Type B pancreatic cell (in vitro differentiated cells): ENCODE results near the gene NBR1. TPM values are rescaled to one million over a fixed set of nuclear protein-coding genes. Genes with fewer than 3 reads are reported as not detected.
"Not testable (repeated sequence)": the region's sequence is repeated elsewhere in the genome, so short reads cannot be mapped to it uniquely, and the experiment has no call there.

Experiments used
- DNase-seq: peaks from one replicate; pipeline ENCODE4 v3.0.0; 2021; ENCODE audit warnings: mixed read lengths; ENCODE audit not compliant: unreplicated experiment; ENCODE audit errors: extremely low spot score
- H3K27ac Mint-ChIP-seq: 2 replicates; pipeline ENCODE4 v1.8.0; 2021; ENCODE audit warnings: mild to moderate bottlenecking, mixed read lengths
- H3K27me3 Mint-ChIP-seq: 2 replicates; pipeline ENCODE4 v1.8.0; 2021; ENCODE audit warnings: mixed read lengths
- H3K36me3 Mint-ChIP-seq: 2 replicates; pipeline ENCODE4 v1.8.0; 2021; ENCODE audit warnings: mixed read lengths
- H3K4me1 Mint-ChIP-seq: one replicate; pipeline ENCODE4 v1.8.0; 2021; ENCODE audit warnings: mixed read lengths; ENCODE audit not compliant: unreplicated experiment
- H3K4me3 Mint-ChIP-seq: 2 replicates; pipeline ENCODE4 v1.8.0; 2021; ENCODE audit warnings: mild to moderate bottlenecking, mixed read lengths
- H3K9me3 Mint-ChIP-seq: 2 replicates; pipeline ENCODE4 v1.8.0; 2021; ENCODE audit warnings: mixed read lengths
- CTCF ChIP-seq: fragments of 200-600 bp; sonication (generic); conservative IDR thresholded peaks from 2 replicates; pipeline ENCODE4 v1.5.0; 2021; ENCODE audit warnings: antibody characterized with exemption, mild to moderate bottlenecking
- long read RNA-seq: library from polyadenylated mRNA; unstranded; transcript quantifications from one replicate; pipeline ENCODE4 v2.0.0, GENCODE V29; 2020
- total RNA-seq: library from RNA; stranded (reverse); gene quantifications from 2 replicates; pipeline ENCODE4 v1.2.1, GENCODE V29; 2021; ENCODE audit warnings: low replicate concordance

NBR1 gene
- total RNA-seq: 60.8 and 65.9 TPM in 2 replicates
- long read RNA-seq, partial matches to known transcripts: 51 of 147 reads
- long read RNA-seq, other reads (novel, unspliced or antisense): 95 of 147 reads

- Mint-ChIP-seq H3K36me3 (peaks cover 12% of the 10 kb centered on the region), H3K27ac (no peak within 1 kb of the TSS), H3K4me3 (no peak within 1 kb of the TSS), H3K27me3 (no peaks in the 10 kb centered on the region), H3K9me3 (no peaks in the 10 kb centered on the region), H3K4me1 (peaks cover 19% of the 10 kb centered on the region)
- DNase-seq: peak; percentile 94
- TF ChIP-seq CTCF: peak; percentile 35
These were observed at the start of gene NBR1 for GRCh38 chr17:43170766-43171585. Gene NBR1 (plus strand): TSS chr17:43171214. CDS start chr17:43175800, 4,586 bp downstream.

DNA sequence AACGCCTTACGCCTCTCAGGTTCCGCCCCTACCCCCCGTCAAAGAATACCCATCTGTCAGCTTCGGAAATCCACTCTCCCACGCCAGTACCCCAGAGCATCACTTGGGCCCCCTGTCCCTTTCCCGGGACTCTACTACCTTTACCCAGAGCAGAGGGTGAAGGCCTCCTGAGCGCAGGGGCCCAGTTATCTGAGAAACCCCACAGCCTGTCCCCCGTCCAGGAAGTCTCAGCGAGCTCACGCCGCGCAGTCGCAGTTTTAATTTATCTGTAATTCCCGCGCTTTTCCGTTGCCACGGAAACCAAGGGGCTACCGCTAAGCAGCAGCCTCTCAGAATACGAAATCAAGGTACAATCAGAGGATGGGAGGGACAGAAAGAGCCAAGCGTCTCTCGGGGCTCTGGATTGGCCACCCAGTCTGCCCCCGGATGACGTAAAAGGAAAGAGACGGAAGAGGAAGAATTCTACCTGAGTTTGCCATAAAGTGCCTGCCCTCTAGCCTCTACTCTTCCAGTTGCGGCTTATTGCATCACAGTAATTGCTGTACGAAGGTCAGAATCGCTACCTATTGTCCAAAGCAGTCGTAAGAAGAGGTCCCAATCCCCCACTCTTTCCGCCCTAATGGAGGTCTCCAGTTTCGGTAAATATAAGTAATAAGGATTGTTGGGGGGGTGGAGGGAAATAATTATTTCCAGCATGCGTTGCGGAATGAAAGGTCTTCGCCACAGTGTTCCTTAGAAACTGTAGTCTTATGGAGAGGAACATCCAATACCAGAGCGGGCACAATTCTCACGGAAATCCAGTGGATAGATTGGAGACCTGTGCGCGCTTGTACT, 45.7 kb upstream of the NBR1 start, which contains the start of gene BRCA1:
TSS of gene BRCA1 (minus strand) at position 232 of the 834 bp plus-strand sequence. CDS start 1,268 bp downstream, outside the sequence.
- Mint-ChIP-seq H3K4me3 (peak within 1 kb of the TSS; percentile 98), H3K36me3 (peaks cover 10% of the 10 kb centered on the region), H3K4me1 (peaks cover 21% of the 10 kb centered on the region), H3K27ac (peak within 1 kb of the TSS; percentile 95), H3K9me3 (no peaks in the 10 kb centered on the region), H3K27me3 (no peaks in the 10 kb centered on the region)
- no peak for TF ChIP-seq CTCF
- peak; percentile 89 for DNase-seq

GRCh38 chr17:43125967-43126910, 44.8 kb upstream of the NBR1 start:
- Mint-ChIP-seq H3K9me3 (no peaks in the 10 kb centered on the region), H3K4me1 (peaks cover 21% of the 10 kb centered on the region), H3K27me3 (no peaks in the 10 kb centered on the region), H3K36me3 (peaks cover 10% of the 10 kb centered on the region), H3K4me3 (peak overlapping the region; percentile 98), H3K27ac (peak overlapping the region; percentile 95)
- TF ChIP-seq CTCF: no peak
- DNase-seq: no peak

GRCh38 chr17:43126911-43127290, 44.1 kb upstream of the NBR1 start:
- no peak for DNase-seq
- Mint-ChIP-seq H3K27ac (peak overlapping the region; percentile 78), H3K4me1 (peaks cover 21% of the 10 kb centered on the region), H3K9me3 (no peaks in the 10 kb centered on the region), H3K27me3 (no peaks in the 10 kb centered on the region), H3K4me3 (peak overlapping the region; percentile 81), H3K36me3 (peaks cover 10% of the 10 kb centered on the region)
- TF ChIP-seq CTCF: no peak

GRCh38 chr17:43127333-43127876, 43.6 kb upstream of the NBR1 start:
- H3K9me3 Mint-ChIP-seq, H3K27me3 Mint-ChIP-seq, H3K36me3 Mint-ChIP-seq, DNase-seq: not testable (repeated sequence)
- Mint-ChIP-seq H3K27ac (peak overlapping the region; percentile 78), H3K4me1 (peaks cover 21% of the 10 kb centered on the region), H3K4me3 (peak overlapping the region; percentile 81)
